ENCODE results near the gene FBXL19. TPM values are rescaled to one million over a fixed set of nuclear protein-coding genes. Genes with fewer than 3 reads are reported as not detected.
A peak's percentile ranks its signal among the peaks of the same experiment; 100 is the strongest.

Gene FBXL19
- total and polyA plus RNA-seq, 4 donors: 0.31 to 4.8 (median 2.7) TPM

GRCh38 chr16:30985401-30986128 lies 62.2 kb downstream of the FBXL19 start:
- H3K4me1 ChIP-seq (ENCODE audit: control insufficient read depth in 4 of 4, insufficient read depth in 4 of 4, low read length in 3 of 4): peaks cover 6 to 20% (median 13%) of the 10 kb centered on the region in 4 donors
- TF ChIP-seq EGR1 (IDR thresholded peaks at IDR 0.05; ENCODE audit: low read depth in 2 of 2) (peak in 1 of 2 donors; percentile 30), ATF3 (IDR thresholded peaks at IDR 0.05) (no peak), MAX (IDR thresholded peaks at IDR 0.05) (no peak), REST (IDR thresholded peaks at IDR 0.05) (no peak), RXRA (IDR thresholded peaks at IDR 0.05) (peak in 1 of 2 donors; percentile 86), GABPA (IDR thresholded peaks at IDR 0.05 in 1 of 2, conservative IDR thresholded peaks at IDR 0.05 in 1 of 2) (peak in 1 of 2 donors; percentile 11), YY1 (IDR thresholded peaks at IDR 0.05) (peak; percentile 74), RAD21 (IDR thresholded peaks at IDR 0.05) (peak; percentile 66 to 75), HNF4A (conservative IDR thresholded peaks at IDR 0.05) (peak; percentile 54 to 86), JUND (IDR thresholded peaks at IDR 0.05) (peak in 1 of 2 donors; percentile 81), FOXA1 (IDR thresholded peaks at IDR 0.05) (no peak), NR2F2 (IDR thresholded peaks at IDR 0.05) (peak; percentile 56), ZBTB33 (IDR thresholded peaks at IDR 0.05) (no peak), SP1 (IDR thresholded peaks at IDR 0.05) (peak; percentile 14), CTCF (IDR thresholded peaks at IDR 0.05; ENCODE audit: low read depth, low read length, missing input control) (peak; percentile 53), HNF4G (IDR thresholded peaks at IDR 0.05) (no peak), TAF1 (conservative IDR thresholded peaks at IDR 0.05) (no peak)
- WGBS: 30% methylated on average over 20 of the region's 20 CpGs
- peak overlapping the region; percentile 90 to 93 for H3K27ac ChIP-seq (ENCODE audit: low read depth in 1 of 2, low read length in 2 of 2)
- DNase-seq (ENCODE audit: low spot score): peak; percentile 48
- H3K36me3 ChIP-seq (ENCODE audit: control insufficient read depth in 4 of 4, insufficient read depth in 3 of 4, low read depth in 1 of 4, low read length in 3 of 4): peaks cover 3 to 24% (median 7%) of the 10 kb centered on the region in 4 donors
- no peaks in the 10 kb centered on the region for H3K27me3 ChIP-seq (ENCODE audit: control insufficient read depth in 4 of 4, insufficient read depth in 4 of 4, low read length in 3 of 4)
- peak overlapping the region; percentile 18 to 89 for H3K9ac ChIP-seq (ENCODE audit: low read depth in 1 of 2, low read length in 2 of 2)
- no peaks in the 10 kb centered on the region for H3K9me3 ChIP-seq (ENCODE audit: control insufficient read depth in 4 of 4, low read length in 3 of 4)
- H3K4me3 ChIP-seq (ENCODE audit: low read depth in 1 of 3, low read length in 3 of 3): peak overlapping the region; percentile 37 to 74 (median 61)
